Ishikawa (cell line): ENCODE data around the gene IL3RA.

ENCODE experiments used
- CREB1 ChIP-seq: IDR thresholded peaks from 2 replicates; pipeline ENCODE4 v1.6.1; 2012; ENCODE audit warnings: low read depth
- TCF12 ChIP-seq: IDR thresholded peaks from 2 replicates; pipeline ENCODE4 v1.6.1; 2012; ENCODE audit warnings: low read depth
- YY1 ChIP-seq: IDR thresholded peaks from 2 replicates; pipeline ENCODE4 v1.6.1; 2012; ENCODE audit warnings: low read depth
- TF ChIP-seq, protein P1 (sequence below): IDR thresholded peaks from 2 replicates; pipeline ENCODE4 v1.6.1; 2012; ENCODE audit warnings: low read depth, mild to moderate bottlenecking

DNA sequence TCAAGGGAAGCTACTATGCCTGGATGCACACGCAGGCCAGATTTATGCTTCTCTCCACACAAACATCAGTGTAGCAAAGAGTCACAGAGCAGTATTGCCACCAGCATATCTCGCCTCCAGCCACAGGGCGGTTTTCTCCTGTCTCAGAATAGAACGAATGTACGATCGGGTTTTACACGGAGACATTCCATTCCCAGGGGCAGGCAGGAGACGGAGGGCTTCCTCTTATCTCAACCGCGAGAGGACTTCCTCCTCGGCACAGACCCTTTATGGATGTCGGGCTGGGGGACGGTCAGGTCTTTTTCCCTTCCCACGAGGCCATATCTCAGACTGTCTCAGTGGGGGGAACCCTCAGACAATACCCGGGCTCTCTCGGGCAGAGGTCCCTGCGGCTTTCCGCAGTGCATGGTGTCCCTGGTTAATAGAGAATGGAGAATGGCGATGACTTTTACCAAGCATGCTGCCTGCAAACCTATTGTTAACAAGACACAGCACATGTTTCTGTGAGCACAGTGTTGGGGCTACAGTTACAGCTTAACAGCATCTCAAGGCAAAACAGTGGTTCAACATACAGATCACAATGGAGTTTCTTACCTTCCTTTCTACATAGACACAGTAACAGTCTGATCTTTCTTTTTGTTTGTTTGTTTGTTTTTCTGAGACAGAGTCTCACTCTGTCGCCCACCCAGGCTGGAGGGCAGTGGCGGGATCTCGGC, 43.9 kb upstream of the IL3RA start:
- no peak for TF ChIP-seq TCF12
- TF ChIP-seq YY1: no peak
- TF ChIP-seq, protein P1, sequence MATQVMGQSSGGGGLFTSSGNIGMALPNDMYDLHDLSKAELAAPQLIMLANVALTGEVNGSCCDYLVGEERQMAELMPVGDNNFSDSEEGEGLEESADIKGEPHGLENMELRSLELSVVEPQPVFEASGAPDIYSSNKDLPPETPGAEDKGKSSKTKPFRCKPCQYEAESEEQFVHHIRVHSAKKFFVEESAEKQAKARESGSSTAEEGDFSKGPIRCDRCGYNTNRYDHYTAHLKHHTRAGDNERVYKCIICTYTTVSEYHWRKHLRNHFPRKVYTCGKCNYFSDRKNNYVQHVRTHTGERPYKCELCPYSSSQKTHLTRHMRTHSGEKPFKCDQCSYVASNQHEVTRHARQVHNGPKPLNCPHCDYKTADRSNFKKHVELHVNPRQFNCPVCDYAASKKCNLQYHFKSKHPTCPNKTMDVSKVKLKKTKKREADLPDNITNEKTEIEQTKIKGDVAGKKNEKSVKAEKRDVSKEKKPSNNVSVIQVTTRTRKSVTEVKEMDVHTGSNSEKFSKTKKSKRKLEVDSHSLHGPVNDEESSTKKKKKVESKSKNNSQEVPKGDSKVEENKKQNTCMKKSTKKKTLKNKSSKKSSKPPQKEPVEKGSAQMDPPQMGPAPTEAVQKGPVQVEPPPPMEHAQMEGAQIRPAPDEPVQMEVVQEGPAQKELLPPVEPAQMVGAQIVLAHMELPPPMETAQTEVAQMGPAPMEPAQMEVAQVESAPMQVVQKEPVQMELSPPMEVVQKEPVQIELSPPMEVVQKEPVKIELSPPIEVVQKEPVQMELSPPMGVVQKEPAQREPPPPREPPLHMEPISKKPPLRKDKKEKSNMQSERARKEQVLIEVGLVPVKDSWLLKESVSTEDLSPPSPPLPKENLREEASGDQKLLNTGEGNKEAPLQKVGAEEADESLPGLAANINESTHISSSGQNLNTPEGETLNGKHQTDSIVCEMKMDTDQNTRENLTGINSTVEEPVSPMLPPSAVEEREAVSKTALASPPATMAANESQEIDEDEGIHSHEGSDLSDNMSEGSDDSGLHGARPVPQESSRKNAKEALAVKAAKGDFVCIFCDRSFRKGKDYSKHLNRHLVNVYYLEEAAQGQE: no peak
- no peak for TF ChIP-seq CREB1
